ENCODE measurements around the gene KCTD5. TPM values are rescaled to one million over a fixed set of nuclear protein-coding genes. Genes with fewer than 3 reads are reported as not detected.

Gene KCTD5
- total RNA-seq, 2 donors from 2014 or later = 29.8 to 32.6 TPM

DNA sequence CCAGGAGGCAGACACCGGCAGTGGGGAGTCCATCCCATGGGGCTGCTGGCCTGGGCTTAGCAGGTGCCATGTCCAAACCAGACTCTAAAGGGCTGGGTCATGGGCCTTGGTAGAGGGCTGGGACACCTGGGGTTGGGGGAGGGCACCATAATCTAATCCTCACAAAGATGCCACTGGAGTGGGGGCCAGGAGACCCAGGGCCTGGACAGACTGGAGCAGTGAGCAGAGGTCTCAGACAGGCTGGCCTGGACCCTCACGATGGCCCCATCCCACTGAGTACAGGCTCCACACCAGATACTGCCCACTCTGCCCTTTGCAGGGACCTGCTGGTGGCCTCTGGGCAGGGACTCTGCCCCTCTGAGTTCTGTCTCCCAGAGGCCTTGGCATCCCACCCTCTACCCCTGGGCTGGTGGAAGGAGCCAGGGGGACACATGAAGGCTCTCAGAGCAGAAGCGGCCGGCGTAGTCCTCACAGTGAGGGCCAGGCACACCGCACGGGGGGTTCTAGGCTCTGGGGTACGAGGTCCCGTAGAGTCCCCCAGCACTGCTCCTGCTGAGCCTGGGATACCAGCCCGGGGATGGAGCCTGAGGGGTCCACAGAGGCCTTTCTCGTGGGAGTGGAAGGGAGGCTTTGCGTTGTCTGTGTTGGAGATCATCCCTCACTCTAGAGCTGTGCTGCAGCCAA, 60.1 kb downstream of the KCTD5 start:
- no peaks in the 10 kb centered on the region for H3K36me3 Mint-ChIP-seq (ENCODE audit: low read depth)
- H3K27ac Mint-ChIP-seq = no peak overlapping the region
- DNase-seq = no peak
- TF ChIP-seq CTCF (conservative IDR thresholded peaks at IDR 0.05) = no peak
- Histone ChIP-seq H3K9ac (ENCODE audit: extremely low read depth, low read length, poor library complexity, severe bottlenecking) (no peak overlapping the region), H3K27me3 (ENCODE audit: control insufficient read depth, insufficient read depth, low read length, poor library complexity, severe bottlenecking) (no peaks in the 10 kb centered on the region), H3K36me3 (ENCODE audit: control insufficient read depth, insufficient read depth, low read length) (no peaks in the 10 kb centered on the region), H3K9me3 (ENCODE audit: control insufficient read depth, low read length) (no peaks in the 10 kb centered on the region), H3K27ac (ENCODE audit: low read depth, low read length) (no peak overlapping the region), H3K4me1 (ENCODE audit: control insufficient read depth, insufficient read depth, low read length) (no peaks in the 10 kb centered on the region), H3K4me3 (ENCODE audit: low read length) (no peak overlapping the region)
- no peaks in the 10 kb centered on the region for H3K9me3 Mint-ChIP-seq
- peaks cover 2% of the 10 kb centered on the region for H3K4me1 Mint-ChIP-seq
- no peaks in the 10 kb centered on the region for H3K27me3 Mint-ChIP-seq (ENCODE audit: insufficient read depth)
- 93 to 100% methylated on average over 5 to 12 of the region's 12 CpGs for WGBS, 2 experiments (ENCODE audit: insufficient coverage in 1 of 2, insufficient read length in 1 of 2)
- H3K4me3 Mint-ChIP-seq = no peak overlapping the region

DNA sequence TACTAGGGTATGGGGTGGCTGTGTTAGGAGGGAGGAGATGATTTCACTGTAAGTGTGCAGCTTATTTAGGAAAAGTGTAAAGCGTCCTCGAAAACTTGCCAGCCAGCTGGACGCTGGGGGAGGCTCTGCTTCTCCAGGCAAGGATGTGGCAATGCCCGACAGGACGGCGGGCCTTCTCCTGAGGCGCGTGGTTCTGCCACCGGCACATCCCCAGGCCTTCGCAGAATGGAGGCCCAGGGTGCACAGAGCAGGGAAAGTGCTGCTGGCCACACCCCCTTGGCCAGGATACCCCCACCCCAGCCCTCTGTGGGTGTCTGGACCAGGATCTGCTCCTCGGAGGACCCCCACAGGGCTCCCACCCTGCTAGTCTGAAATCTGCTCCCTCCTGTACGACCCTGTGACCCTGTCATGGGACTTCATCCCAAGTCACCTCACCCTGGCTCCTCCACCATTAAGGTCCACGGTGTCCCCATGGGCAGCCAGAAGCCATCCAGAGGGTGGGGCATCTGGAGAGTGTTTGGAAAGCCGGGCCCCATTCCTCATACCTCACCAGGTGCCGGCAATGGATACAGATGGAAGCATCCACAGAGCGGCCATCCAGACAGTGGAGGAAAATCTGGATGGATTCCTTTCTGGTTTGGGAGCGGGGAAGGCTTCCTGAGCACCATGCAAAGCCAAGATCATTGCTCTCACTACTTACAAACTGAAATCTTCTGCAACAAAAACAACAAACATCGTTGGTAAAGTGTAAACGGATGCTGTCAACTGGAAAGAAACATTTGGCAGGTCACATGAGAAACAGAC, 60.9 kb downstream of the KCTD5 start:
- no peaks in the 10 kb centered on the region for H3K27me3 Mint-ChIP-seq (ENCODE audit: insufficient read depth)
- H3K9ac ChIP-seq (ENCODE audit: extremely low read depth, low read length, poor library complexity, severe bottlenecking) = no peak overlapping the region
- WGBS, 2 experiments (ENCODE audit: insufficient coverage in 1 of 2, insufficient read length in 1 of 2) = 92 to 94% methylated on average over 8 to 19 of the region's 19 CpGs
- H3K9me3 Mint-ChIP-seq = no peaks in the 10 kb centered on the region
- no peak overlapping the region for H3K4me3 Mint-ChIP-seq
- DNase-seq = no peak
- no peak overlapping the region for H3K4me3 ChIP-seq (ENCODE audit: low read length)
- H3K27ac ChIP-seq (ENCODE audit: low read depth, low read length) = no peak overlapping the region
- H3K27me3 ChIP-seq (ENCODE audit: control insufficient read depth, insufficient read depth, low read length, poor library complexity, severe bottlenecking) = no peaks in the 10 kb centered on the region
- H3K27ac Mint-ChIP-seq = no peak overlapping the region
- H3K4me1 ChIP-seq (ENCODE audit: control insufficient read depth, insufficient read depth, low read length) = no peaks in the 10 kb centered on the region
- no peaks in the 10 kb centered on the region for H3K36me3 ChIP-seq (ENCODE audit: control insufficient read depth, insufficient read depth, low read length)
- peaks cover 2% of the 10 kb centered on the region for H3K4me1 Mint-ChIP-seq
- no peak for TF ChIP-seq CTCF (conservative IDR thresholded peaks at IDR 0.05)
- no peaks in the 10 kb centered on the region for H3K9me3 ChIP-seq (ENCODE audit: control insufficient read depth, low read length)
- H3K36me3 Mint-ChIP-seq (ENCODE audit: low read depth) = no peaks in the 10 kb centered on the region

GRCh38 chr16:2744711-2745110, 62.4 kb downstream of the KCTD5 start:
- H3K9me3 ChIP-seq (ENCODE audit: control insufficient read depth, low read length) = no peaks in the 10 kb centered on the region
- H3K27me3 Mint-ChIP-seq (ENCODE audit: insufficient read depth) = no peaks in the 10 kb centered on the region
- no peaks in the 10 kb centered on the region for H3K27me3 ChIP-seq (ENCODE audit: control insufficient read depth, insufficient read depth, low read length, poor library complexity, severe bottlenecking)
- H3K36me3 Mint-ChIP-seq (ENCODE audit: low read depth) = peaks cover 6% of the 10 kb centered on the region
- DNase-seq = no peak
- no peak overlapping the region for H3K27ac ChIP-seq (ENCODE audit: low read depth, low read length)
- no peaks in the 10 kb centered on the region for H3K36me3 ChIP-seq (ENCODE audit: control insufficient read depth, insufficient read depth, low read length)
- no peak overlapping the region for H3K4me3 ChIP-seq (ENCODE audit: low read length)
- H3K9ac ChIP-seq (ENCODE audit: extremely low read depth, low read length, poor library complexity, severe bottlenecking) = no peak overlapping the region
- H3K4me3 Mint-ChIP-seq = no peak overlapping the region
- 90 to 95% methylated on average over 5 to 6 of the region's 6 CpGs for WGBS, 2 experiments (ENCODE audit: insufficient coverage in 1 of 2, insufficient read length in 1 of 2)
- no peaks in the 10 kb centered on the region for H3K9me3 Mint-ChIP-seq
- H3K27ac Mint-ChIP-seq = no peak overlapping the region
- TF ChIP-seq CTCF (conservative IDR thresholded peaks at IDR 0.05) = no peak
- H3K4me1 Mint-ChIP-seq = peaks cover 2% of the 10 kb centered on the region
- H3K4me1 ChIP-seq (ENCODE audit: control insufficient read depth, insufficient read depth, low read length) = no peaks in the 10 kb centered on the region
